ENCODE results near the gene KRT20. TPM values are rescaled to one million over a fixed set of nuclear protein-coding genes. Genes with fewer than 3 reads are reported as not detected.
A peak's percentile ranks its signal among the peaks of the same experiment; 100 is the strongest.

Gene KRT20
- total RNA-seq, 1 experiment from 2014 or later: 0.13 TPM

DNA sequence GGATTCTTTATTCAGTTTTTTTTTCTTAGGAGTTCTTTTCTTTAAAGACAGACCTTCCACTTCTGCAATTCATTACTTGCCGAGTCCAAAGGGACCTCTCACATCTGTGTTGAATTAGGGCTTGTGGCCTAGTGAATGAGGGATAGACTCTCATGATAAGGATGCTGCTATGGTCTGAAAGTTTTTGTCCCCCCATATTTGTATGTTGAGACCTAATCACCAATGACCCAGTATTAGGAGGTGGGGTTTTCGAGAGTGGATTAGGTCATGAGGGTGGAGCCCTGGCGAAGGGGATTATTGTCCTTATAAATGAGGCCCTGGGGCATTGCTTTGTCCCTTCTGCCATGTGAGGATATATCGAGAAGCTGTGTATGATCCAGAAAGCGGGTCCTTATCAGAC lies 27.5 kb downstream of the KRT20 start:
- ChIA-PET POLR2A (interaction anchor here (0.6 kb wide), 1 partner anchor 91 kb away, joined by 7 read pairs; no protein-coding TSS in a partner anchor), CTCF (no interaction called here)
- Histone ChIP-seq H3K9me3 (ENCODE audit: control insufficient read depth, insufficient read depth, low read depth, low read length) (no peaks in the 10 kb centered on the region), H3K4me1 (ENCODE audit: control insufficient read depth, insufficient read depth, low read length) (peaks cover 5% of the 10 kb centered on the region; the same call in 1 of the 2 replicates), H3K36me3 (ENCODE audit: control insufficient read depth, insufficient read depth, low read length) (no peaks in the 10 kb centered on the region), H3K27me3 (ENCODE audit: control insufficient read depth, insufficient read depth, low read length) (no peaks in the 10 kb centered on the region), H3K4me3 (ENCODE audit: low read depth in 2 of 2, low read length in 2 of 2) (no peak overlapping the region), H3K27ac (ENCODE audit: low read length) (no peak overlapping the region)
- intact Hi-C loops (cut with micrococcal nuclease; ENCODE audit: unreplicated experiment): loop anchor here (2.0 to 5.0 kb wide), 3 partner anchors 51 to 809 kb away; no protein-coding TSS in a partner anchor
- TF ChIP-seq SIN3A (IDR thresholded peaks at IDR 0.05; ENCODE audit: borderline replicate concordance, insufficient read depth, low read depth, low read length) (no peak), POLR2AphosphoS5 (IDR thresholded peaks at IDR 0.05; ENCODE audit: low read depth, low read length) (no peak), TCF7L2 (IDR thresholded peaks at IDR 0.05; ENCODE audit: low read depth, low read length) (no peak)
- TF ChIP-seq, protein P1, sequence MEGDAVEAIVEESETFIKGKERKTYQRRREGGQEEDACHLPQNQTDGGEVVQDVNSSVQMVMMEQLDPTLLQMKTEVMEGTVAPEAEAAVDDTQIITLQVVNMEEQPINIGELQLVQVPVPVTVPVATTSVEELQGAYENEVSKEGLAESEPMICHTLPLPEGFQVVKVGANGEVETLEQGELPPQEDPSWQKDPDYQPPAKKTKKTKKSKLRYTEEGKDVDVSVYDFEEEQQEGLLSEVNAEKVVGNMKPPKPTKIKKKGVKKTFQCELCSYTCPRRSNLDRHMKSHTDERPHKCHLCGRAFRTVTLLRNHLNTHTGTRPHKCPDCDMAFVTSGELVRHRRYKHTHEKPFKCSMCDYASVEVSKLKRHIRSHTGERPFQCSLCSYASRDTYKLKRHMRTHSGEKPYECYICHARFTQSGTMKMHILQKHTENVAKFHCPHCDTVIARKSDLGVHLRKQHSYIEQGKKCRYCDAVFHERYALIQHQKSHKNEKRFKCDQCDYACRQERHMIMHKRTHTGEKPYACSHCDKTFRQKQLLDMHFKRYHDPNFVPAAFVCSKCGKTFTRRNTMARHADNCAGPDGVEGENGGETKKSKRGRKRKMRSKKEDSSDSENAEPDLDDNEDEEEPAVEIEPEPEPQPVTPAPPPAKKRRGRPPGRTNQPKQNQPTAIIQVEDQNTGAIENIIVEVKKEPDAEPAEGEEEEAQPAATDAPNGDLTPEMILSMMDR (IDR thresholded peaks at IDR 0.05): no peak
- TF ChIP-seq, protein P2, sequence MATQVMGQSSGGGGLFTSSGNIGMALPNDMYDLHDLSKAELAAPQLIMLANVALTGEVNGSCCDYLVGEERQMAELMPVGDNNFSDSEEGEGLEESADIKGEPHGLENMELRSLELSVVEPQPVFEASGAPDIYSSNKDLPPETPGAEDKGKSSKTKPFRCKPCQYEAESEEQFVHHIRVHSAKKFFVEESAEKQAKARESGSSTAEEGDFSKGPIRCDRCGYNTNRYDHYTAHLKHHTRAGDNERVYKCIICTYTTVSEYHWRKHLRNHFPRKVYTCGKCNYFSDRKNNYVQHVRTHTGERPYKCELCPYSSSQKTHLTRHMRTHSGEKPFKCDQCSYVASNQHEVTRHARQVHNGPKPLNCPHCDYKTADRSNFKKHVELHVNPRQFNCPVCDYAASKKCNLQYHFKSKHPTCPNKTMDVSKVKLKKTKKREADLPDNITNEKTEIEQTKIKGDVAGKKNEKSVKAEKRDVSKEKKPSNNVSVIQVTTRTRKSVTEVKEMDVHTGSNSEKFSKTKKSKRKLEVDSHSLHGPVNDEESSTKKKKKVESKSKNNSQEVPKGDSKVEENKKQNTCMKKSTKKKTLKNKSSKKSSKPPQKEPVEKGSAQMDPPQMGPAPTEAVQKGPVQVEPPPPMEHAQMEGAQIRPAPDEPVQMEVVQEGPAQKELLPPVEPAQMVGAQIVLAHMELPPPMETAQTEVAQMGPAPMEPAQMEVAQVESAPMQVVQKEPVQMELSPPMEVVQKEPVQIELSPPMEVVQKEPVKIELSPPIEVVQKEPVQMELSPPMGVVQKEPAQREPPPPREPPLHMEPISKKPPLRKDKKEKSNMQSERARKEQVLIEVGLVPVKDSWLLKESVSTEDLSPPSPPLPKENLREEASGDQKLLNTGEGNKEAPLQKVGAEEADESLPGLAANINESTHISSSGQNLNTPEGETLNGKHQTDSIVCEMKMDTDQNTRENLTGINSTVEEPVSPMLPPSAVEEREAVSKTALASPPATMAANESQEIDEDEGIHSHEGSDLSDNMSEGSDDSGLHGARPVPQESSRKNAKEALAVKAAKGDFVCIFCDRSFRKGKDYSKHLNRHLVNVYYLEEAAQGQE (IDR thresholded peaks at IDR 0.05; ENCODE audit: insufficient read depth in 1 of 2, low read depth in 2 of 2, low read length in 1 of 2): no peak
- in situ Hi-C loops (cut with HindIII; ENCODE audit: low pct_unique_long_range_greater_than_20kb, low sequenced_read_pairs): no loop called here
- DNase-seq (ENCODE audit: low read depth, low spot score) (no peak), ATAC-seq (no peak)
- no TSS peak for BruUV-seq (replicated peaks)

DNA sequence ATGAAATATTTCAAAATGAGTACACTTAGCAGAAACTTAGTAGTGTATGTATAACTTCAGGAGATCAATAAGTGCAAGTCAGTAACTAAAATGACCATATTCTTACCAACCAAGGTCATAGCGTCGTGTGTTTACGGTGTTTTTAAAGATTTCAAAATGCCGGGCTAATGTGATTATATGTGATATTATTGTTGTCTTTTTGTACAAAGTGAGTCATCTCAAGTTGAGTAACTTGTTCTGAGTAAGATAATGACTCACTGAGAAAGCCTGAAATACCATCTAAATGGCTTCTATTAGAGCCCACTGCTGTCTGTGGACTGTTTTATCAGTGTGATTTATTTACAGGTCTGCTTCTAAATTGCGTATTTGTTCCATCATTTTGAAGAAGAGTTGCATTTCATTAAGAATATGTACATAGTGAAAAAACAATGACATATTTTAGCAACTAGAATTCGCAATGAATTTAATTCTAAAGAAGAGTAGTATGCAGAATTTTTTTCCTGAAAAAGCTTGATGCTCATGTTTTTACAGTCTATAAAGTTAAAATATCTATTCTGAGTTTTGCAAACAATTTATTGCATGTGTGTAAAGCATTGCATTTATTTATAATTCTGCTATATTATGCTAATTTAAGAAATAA lies 30.7 kb downstream of the KRT20 start:
- ChIA-PET CTCF (no interaction called here), POLR2A (no interaction called here)
- peaks cover 5% of the 10 kb centered on the region; the same call in 1 of the 2 replicates for H3K4me1 ChIP-seq (ENCODE audit: control insufficient read depth, insufficient read depth, low read length)
- no peak overlapping the region for H3K27ac ChIP-seq (ENCODE audit: low read length)
- intact Hi-C loops (cut with micrococcal nuclease; ENCODE audit: unreplicated experiment) (loop anchor here (5.0 kb wide), 1 partner anchor 52 kb away; no protein-coding TSS in a partner anchor), in situ Hi-C loops (cut with HindIII; ENCODE audit: low pct_unique_long_range_greater_than_20kb, low sequenced_read_pairs) (no loop called here)
- no peaks in the 10 kb centered on the region for H3K27me3 ChIP-seq (ENCODE audit: control insufficient read depth, insufficient read depth, low read length)
- ATAC-seq (peak; percentile 85), DNase-seq (ENCODE audit: low read depth, low spot score) (peak; percentile 50)
- no peaks in the 10 kb centered on the region for H3K9me3 ChIP-seq (ENCODE audit: control insufficient read depth, insufficient read depth, low read depth, low read length)
- H3K4me3 ChIP-seq (ENCODE audit: low read depth in 2 of 2, low read length in 2 of 2): no peak overlapping the region
- no peaks in the 10 kb centered on the region for H3K36me3 ChIP-seq (ENCODE audit: control insufficient read depth, insufficient read depth, low read length)
- BruUV-seq (replicated peaks): no TSS peak
- TF ChIP-seq POLR2AphosphoS5 (IDR thresholded peaks at IDR 0.05; ENCODE audit: low read depth, low read length) (no peak), SIN3A (IDR thresholded peaks at IDR 0.05; ENCODE audit: borderline replicate concordance, insufficient read depth, low read depth, low read length) (no peak), TCF7L2 (IDR thresholded peaks at IDR 0.05; ENCODE audit: low read depth, low read length) (no peak)
- TF ChIP-seq, protein P1 (IDR thresholded peaks at IDR 0.05): no peak
- TF ChIP-seq, protein P2 (IDR thresholded peaks at IDR 0.05; ENCODE audit: insufficient read depth in 1 of 2, low read depth in 2 of 2, low read length in 1 of 2): no peak
